Pancreas (tissue), 10 donors: ENCODE data around the gene PRKCE. TPM values are rescaled to one million over a fixed set of nuclear protein-coding genes. Genes with fewer than 3 reads are reported as not detected.

ENCODE experiments used
- ATAC-seq, 4 donors: fragments of 200-7000 bp; cut with Tn5 transposase; one replicate each; pipeline versions ENCODE4 v1.8.0 to v1.9.1; 2020; ENCODE audit warnings: mild to moderate bottlenecking in 4 of 4, moderate library complexity in 4 of 4
- DNase-seq, 6 donors: peaks; one replicate each; pipeline ENCODE4 v3.0.0-alpha.2; 2020
- FAIRE-seq: peaks from 2 replicates; lab custom pipeline; 2012; peaks lifted over from hg19 to GRCh38; lab: Jason Lieb, UNC
- H3K27ac ChIP-seq, 4 donors: fragments of 200-600 bp; sonication (generic); 1 replicate in 3 of 4; 2 replicates in 1 of 4; pipeline versions ENCODE4 v1.5.0 to v1.8.0; 2020
- H3K27me3 ChIP-seq, 4 donors: fragments of 200-600 bp; one replicate each; pipeline ENCODE4 v1.8.0; 2021
- H3K36me3 ChIP-seq, 3 donors: fragments of 200-600 bp; sonication (generic) in 1 of 3; one replicate each; pipeline versions ENCODE4 v1.5.0 to v1.8.0; 2020 to 2021
- H3K4me1 ChIP-seq, 3 donors: fragments of 200-600 bp; one replicate each; pipeline ENCODE4 v1.8.0; 2021
- H3K4me3 ChIP-seq, 4 donors: fragments of 200-600 bp; sonication (generic) in 2 of 4; one replicate each; pipeline versions ENCODE4 v1.5.0 to v1.8.0; 2020 to 2021
- H3K9me3 ChIP-seq, 4 donors: fragments of 200-600 bp; one replicate each; pipeline ENCODE4 v1.8.0; 2021
- WGBS, 2 donors: extraction: QIAGEN DNeasy Blood & Tissue Kit; methylation state at CpG; one replicate each; pipeline ENCODE4 v1.1.7; 2013; 5-methylcytosine and 5-hydroxymethylcytosine counted together
- intact Hi-C, 3 donors: fragments of 100-400 bp; cut with DNase I; formaldehyde crosslinking; loops; one replicate each; pipeline versions ENCODE4 v1.11.1 to v1.14.2; 2022
- polyA plus RNA-seq, 2 donors: library from polyadenylated mRNA; stranded (reverse); fragments of 200-250 nt; gene quantifications; one replicate each; pipeline ENCODE4 v1.2.3, GENCODE V29; 2013
- total RNA-seq, 6 donors: library from RNA; stranded (reverse); fragmentation: NEBNext Ultra II Directional in 4 of 6; extraction: Animal tissue kit (Norgen Biotek cat#: 25700) in 4 of 6; gene quantifications; one replicate each; pipeline versions ENCODE4 v1.2.1 to v1.2.4, GENCODE V29; 2021 to 2023
- TF ChIP-seq, protein P1 (sequence below), 4 donors: fragments of 200-600 bp; sonication (generic) in 3 of 4; IDR thresholded peaks; one replicate each; pipeline versions ENCODE4 v1.5.0 to v1.8.0; 2021; ENCODE audit warnings: antibody characterized with exemption in 4 of 4
- donor health status: healthy with polysubstance abuse.
- donor health status: DM: no; HTN: no; CAD: no; lungs with moderate emphysema.
- donor health status: DM: no; HTN: no; CAD: no.
- donor health status: control.
- donor health status: control.
- donor health status: Bipolar disorder and iron deficiency.
- donor health status: DM: yes; HTN: yes; CAD: no.
- donor health status: DM: no; HTN: no; CAD: no.
- donor health status: DM: no; HTN: no; CAD: no.
- donor health status: DM: yes; HTN: yes; CAD: no.

Gene PRKCE
- total and polyA plus RNA-seq, 8 donors: 4.0 to 19.4 (median 10.0) TPM

DNA sequence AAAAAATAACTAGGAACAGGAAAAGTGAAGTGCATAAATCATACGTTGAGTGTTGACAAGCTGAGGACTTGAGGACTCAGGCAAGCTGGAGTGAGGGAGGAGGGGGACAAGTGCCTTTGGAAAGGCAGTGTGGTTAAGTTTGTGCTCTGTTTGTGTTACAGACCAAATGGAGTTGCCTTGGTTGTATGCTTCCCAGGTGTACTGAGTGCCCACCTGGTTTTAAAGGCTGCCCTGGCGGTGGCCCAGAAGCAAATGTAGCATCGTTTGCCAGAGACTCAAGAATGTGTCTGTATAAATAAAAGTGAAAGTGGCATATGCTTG is 240.9 kb downstream of the PRKCE start:
- DNase-seq (no peak), ATAC-seq (peak in 3 of 4 donors; percentile 1 to 14 (median 8)), FAIRE-seq (no peak)
- Histone ChIP-seq H3K27ac (peak overlapping the region; percentile 55 to 65 (median 63)), H3K4me3 (no peak overlapping the region), H3K9me3 (no peaks in the 10 kb centered on the region), H3K36me3 (no peaks in the 10 kb centered on the region), H3K27me3 (no peaks in the 10 kb centered on the region), H3K4me1 (peaks cover 19 to 42% (median 41%) of the 10 kb centered on the region in 3 donors)
- intact Hi-C loops: no loop called here
- TF ChIP-seq, protein P1, sequence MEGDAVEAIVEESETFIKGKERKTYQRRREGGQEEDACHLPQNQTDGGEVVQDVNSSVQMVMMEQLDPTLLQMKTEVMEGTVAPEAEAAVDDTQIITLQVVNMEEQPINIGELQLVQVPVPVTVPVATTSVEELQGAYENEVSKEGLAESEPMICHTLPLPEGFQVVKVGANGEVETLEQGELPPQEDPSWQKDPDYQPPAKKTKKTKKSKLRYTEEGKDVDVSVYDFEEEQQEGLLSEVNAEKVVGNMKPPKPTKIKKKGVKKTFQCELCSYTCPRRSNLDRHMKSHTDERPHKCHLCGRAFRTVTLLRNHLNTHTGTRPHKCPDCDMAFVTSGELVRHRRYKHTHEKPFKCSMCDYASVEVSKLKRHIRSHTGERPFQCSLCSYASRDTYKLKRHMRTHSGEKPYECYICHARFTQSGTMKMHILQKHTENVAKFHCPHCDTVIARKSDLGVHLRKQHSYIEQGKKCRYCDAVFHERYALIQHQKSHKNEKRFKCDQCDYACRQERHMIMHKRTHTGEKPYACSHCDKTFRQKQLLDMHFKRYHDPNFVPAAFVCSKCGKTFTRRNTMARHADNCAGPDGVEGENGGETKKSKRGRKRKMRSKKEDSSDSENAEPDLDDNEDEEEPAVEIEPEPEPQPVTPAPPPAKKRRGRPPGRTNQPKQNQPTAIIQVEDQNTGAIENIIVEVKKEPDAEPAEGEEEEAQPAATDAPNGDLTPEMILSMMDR (IDR thresholded peaks at IDR 0.05): no peak
- WGBS, 2 donors: 28 to 36% methylated on average over 3 of the region's 3 CpGs

DNA sequence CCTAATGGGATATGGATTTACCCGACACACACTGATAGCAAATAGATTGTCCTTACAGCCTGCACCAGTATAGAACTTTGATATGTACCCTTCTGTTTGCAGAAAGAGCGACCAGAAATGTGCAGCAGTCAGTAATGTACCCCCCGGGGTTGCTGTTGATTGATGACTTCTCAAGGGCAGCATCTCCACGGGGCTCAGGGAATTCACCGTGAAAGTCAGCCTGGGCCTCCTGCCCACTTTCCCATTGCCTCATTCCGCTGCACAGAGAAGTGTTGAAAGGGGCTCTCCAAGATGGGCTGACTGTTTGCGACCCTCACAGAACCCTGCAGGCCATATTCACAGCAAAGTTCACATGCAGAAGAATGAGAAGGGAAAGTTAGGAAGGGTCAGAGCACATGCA is 241.3 kb downstream of the PRKCE start:
- ATAC-seq (peak; percentile 16 to 53 (median 46)), DNase-seq (peak in 2 of 6 donors; percentile 46 to 55), FAIRE-seq (no peak)
- H3K36me3 ChIP-seq: no peaks in the 10 kb centered on the region
- intact Hi-C loops: no loop called here
- peak overlapping the region; percentile 55 to 65 (median 63) for H3K27ac ChIP-seq
- peaks cover 19 to 42% (median 41%) of the 10 kb centered on the region in 3 donors for H3K4me1 ChIP-seq
- H3K4me3 ChIP-seq: no peak overlapping the region
- TF ChIP-seq, protein P1 (IDR thresholded peaks at IDR 0.05): no peak
- H3K9me3 ChIP-seq: no peaks in the 10 kb centered on the region
- H3K27me3 ChIP-seq: no peaks in the 10 kb centered on the region
- 25 to 27% methylated on average over 7 of the region's 7 CpGs for WGBS, 2 donors

DNA sequence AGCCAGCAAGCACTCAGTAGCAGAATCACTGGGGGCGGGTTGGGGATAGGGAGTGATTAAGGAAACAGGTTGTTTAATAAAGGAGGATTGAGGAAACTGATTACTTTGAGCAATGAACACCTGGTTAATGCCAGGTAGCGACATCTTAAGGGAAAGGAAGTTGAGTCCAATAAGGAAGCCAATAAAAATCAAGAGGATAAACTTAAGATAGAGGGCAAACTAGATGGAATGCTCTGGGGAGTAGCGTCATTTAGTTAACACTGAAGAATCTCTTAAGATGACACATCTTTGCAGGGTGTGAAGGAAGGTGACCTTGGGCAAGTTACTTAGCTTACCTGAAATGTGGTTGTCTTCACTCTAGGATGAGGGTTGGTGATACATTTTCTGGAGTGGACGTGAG is 242.7 kb downstream of the PRKCE start:
- intact Hi-C loops: no loop called here
- 94 to 98% methylated on average over 4 of the region's 4 CpGs for WGBS, 2 donors
- no peak for DNase-seq
- ATAC-seq: no peak
- no peaks in the 10 kb centered on the region for H3K27me3 ChIP-seq
- H3K27ac ChIP-seq: no peak overlapping the region
- H3K4me3 ChIP-seq: no peak overlapping the region
- TF ChIP-seq, protein P1 (IDR thresholded peaks at IDR 0.05): no peak
- no peaks in the 10 kb centered on the region for H3K36me3 ChIP-seq
- H3K9me3 ChIP-seq: no peaks in the 10 kb centered on the region
- H3K4me1 ChIP-seq: peaks cover 19 to 37% (median 31%) of the 10 kb centered on the region in 3 donors
- FAIRE-seq: no peak

DNA sequence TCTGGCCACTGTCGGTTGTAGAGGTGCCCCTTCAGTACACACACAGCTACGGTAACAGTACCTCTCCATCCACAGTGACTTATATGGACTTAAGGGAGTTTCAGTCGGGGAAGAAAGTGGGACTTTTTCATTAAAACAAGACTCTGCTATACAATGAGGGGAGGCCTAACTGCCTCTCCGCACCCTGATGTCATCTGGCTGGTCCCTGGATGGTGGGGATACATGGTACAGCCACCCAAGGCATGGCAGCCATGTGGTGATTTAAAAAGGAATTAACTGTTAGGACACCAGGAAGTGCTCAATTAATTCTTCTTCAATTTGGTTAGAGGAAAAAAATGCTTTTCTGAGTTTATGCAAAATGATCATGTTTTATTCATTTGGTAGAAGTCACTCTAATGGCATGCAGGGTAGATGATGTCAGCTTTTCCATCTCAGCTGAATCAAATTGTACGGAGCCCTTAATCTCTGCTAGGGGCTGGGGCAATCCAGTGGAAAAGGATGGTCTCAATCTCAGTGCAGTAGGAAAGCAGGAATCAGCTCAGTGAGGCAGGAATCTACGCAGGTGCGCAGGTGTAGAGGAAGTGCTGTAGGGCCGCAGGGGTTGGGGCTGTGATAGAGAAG is 243.9 kb downstream of the PRKCE start:
- DNase-seq (no peak), FAIRE-seq (no peak), ATAC-seq (no peak)
- Histone ChIP-seq H3K4me3 (no peak overlapping the region), H3K36me3 (no peaks in the 10 kb centered on the region), H3K4me1 (peaks cover 19 to 28% (median 27%) of the 10 kb centered on the region in 3 donors), H3K27ac (no peak overlapping the region), H3K27me3 (no peaks in the 10 kb centered on the region), H3K9me3 (no peaks in the 10 kb centered on the region)
- intact Hi-C loops: no loop called here
- TF ChIP-seq, protein P1 (IDR thresholded peaks at IDR 0.05): no peak
- WGBS, 2 donors: 93 to 96% methylated on average over 8 of the region's 8 CpGs

DNA sequence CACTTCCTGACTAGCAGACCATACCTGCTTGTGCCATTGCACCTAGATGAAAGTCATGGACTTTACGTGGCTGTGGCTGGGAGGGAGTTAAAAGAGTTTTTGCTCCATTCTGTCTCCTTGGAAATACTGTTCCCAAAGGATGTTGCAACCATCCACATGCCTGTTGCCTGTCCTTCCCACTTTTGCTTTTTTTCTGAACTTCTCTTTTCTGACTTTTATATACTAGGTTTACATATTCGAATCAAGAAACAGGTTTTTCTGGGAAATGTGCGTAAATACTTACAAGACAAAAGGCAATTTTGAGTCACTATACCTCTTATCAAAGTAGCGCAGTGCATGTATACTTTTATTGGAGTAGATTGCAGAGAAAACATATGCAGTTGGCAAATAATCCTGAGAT is 244.8 kb downstream of the PRKCE start:
- Histone ChIP-seq H3K27me3 (no peaks in the 10 kb centered on the region), H3K4me3 (no peak overlapping the region), H3K36me3 (no peaks in the 10 kb centered on the region), H3K4me1 (peaks cover 15 to 19% (median 18%) of the 10 kb centered on the region in 3 donors), H3K27ac (no peak overlapping the region), H3K9me3 (no peaks in the 10 kb centered on the region)
- no peak for ATAC-seq
- 64 to 80% methylated on average over 4 of the region's 4 CpGs for WGBS, 2 donors
- TF ChIP-seq, protein P1 (IDR thresholded peaks at IDR 0.05): no peak
- DNase-seq: no peak
- FAIRE-seq: no peak
- intact Hi-C loops: no loop called here
